ENCODE data around the gene SBK1.

- TF ChIP-seq CTCF (conservative IDR thresholded peaks at IDR 0.05; ENCODE audit: low read length), result no peak
- no peak for TF ChIP-seq EZH2phosphoT487 (IDR thresholded peaks at IDR 0.05; ENCODE audit: borderline replicate concordance, low read depth, low read length)
Observed at GRCh38 chr16:28298511-28298878, 6.2 kb downstream of the SBK1 start.

All from OCI-LY7 (cell line).